Measurements from ENCODE around the gene EPN1. TPM values are rescaled to one million over a fixed set of nuclear protein-coding genes. Genes with fewer than 3 reads are reported as not detected.

EPN1 gene
- total and polyA plus RNA-seq, 2 of the 8 experiments (the other 6 are each of a cell fraction or from before 2014, with no cell fraction given), result 49.6 to 200 TPM

GRCh38 chr19:55648585-55649267, 26.3 kb upstream of the EPN1 start:
- FAIRE-seq (no peak), DNase-seq (ENCODE audit: low read depth in 1 of 2, low spot score in 2 of 2) (no peak)
- no peak overlapping the region for H2AFZ ChIP-seq (ENCODE audit: low read length)
- H4K20me1 ChIP-seq (replicated peaks in 1 of 2; ENCODE audit: control insufficient read depth in 1 of 2, insufficient read depth in 2 of 2, low read length in 2 of 2), result peaks cover 0 to 4% of the 10 kb centered on the region in 2 experiments
- CTCF ChIA-PET (ENCODE audit: partially characterized antibody), result interaction anchor here (0.6 to 6.9 kb wide), 4 partner anchors 11 to 26 kb away, joined by 3 to 56 read pairs (median 18); no protein-coding TSS in a partner anchor
- TF ChIP-seq SUZ12 (IDR thresholded peaks at IDR 0.05; ENCODE audit: low read length) (peak; percentile 13; the same call in 1 of the 2 replicates), FOSL1 (IDR thresholded peaks at IDR 0.05; ENCODE audit: insufficient read depth, low read depth, low read length) (no peak)
- peaks cover 12% of the 10 kb centered on the region for H3K79me1 ChIP-seq (ENCODE audit: low read depth, low read length)
- no peak overlapping the region for H2BK120ac ChIP-seq (replicated peaks; ENCODE audit: low read depth, low read length)
- H3K4ac ChIP-seq (replicated peaks; ENCODE audit: insufficient read length, low read depth, low read length), result no peak overlapping the region
- H3K4me2 ChIP-seq (ENCODE audit: insufficient read depth in 1 of 2, low read depth in 2 of 2, low read length in 2 of 2), result peak overlapping the region; percentile 78 to 81
- H4K91ac ChIP-seq (replicated peaks; ENCODE audit: insufficient read length, low read length), result peak overlapping the region; percentile 54
- H3K56ac ChIP-seq (replicated peaks; ENCODE audit: insufficient read length, low read depth, low read length), result no peak overlapping the region
- H2AK5ac ChIP-seq (ENCODE audit: low read depth, low read length), result no peak overlapping the region
- peak overlapping the region in 1 of 4 experiments; percentile 38; a peak in 1 of 7 replicates for H3K9ac ChIP-seq (replicated peaks in 1 of 4; ENCODE audit: extremely low read depth in 1 of 4, low read depth in 3 of 4, low read length in 3 of 4)
- no peaks in the 10 kb centered on the region for H3K9me3 ChIP-seq (ENCODE audit: insufficient read depth in 2 of 2, low read depth in 1 of 2, low read length in 1 of 2)
- no peak overlapping the region for H3K14ac ChIP-seq (ENCODE audit: insufficient read length)
- H2BK15ac ChIP-seq (ENCODE audit: low read length), result no peak overlapping the region
- no peak overlapping the region for H3K23ac ChIP-seq (ENCODE audit: insufficient read length)
- peak overlapping the region; percentile 15 for H4K5ac ChIP-seq (ENCODE audit: insufficient read length, low read depth, low read length)
- H2BK12ac ChIP-seq (ENCODE audit: low read depth, low read length), result no peak overlapping the region
- peaks cover 14% of the 10 kb centered on the region for H3K23me2 ChIP-seq (ENCODE audit: low read depth, low read length)
- H3K4me3 ChIP-seq (ENCODE audit: extremely low read depth in 1 of 4, insufficient read depth in 2 of 4, low read depth in 3 of 4, low read length in 4 of 4), result peak overlapping the region; percentile 72 to 85 (median 78)
- peaks cover 0 to 15% (median 7%) of the 10 kb centered on the region in 4 experiments; a peak in 6 of 7 replicates for H3K4me1 ChIP-seq (replicated peaks in 1 of 4; ENCODE audit: control insufficient read depth in 3 of 4, insufficient read depth in 4 of 4, low read length in 3 of 4)
- H3K27me3 ChIP-seq (replicated peaks in 1 of 4; ENCODE audit: control insufficient read depth in 3 of 4, extremely low read depth in 1 of 4, insufficient read depth in 3 of 4, low read length in 3 of 4), result no peaks in the 10 kb centered on the region
- peak overlapping the region; percentile 83; the same call in 1 of the 2 replicates for H2BK5ac ChIP-seq (ENCODE audit: low read depth, low read length)
- H3K36me3 ChIP-seq (ENCODE audit: control insufficient read depth in 2 of 4, insufficient read depth in 4 of 4, low read length in 3 of 4), result peaks cover 7 to 13% (median 11%) of the 10 kb centered on the region in 4 experiments
- WGBS, 2 experiments (ENCODE audit: extremely low coverage in 1 of 2, insufficient coverage in 1 of 2, insufficient read length in 1 of 2, insufficient replicate concordance in 2 of 2, low coverage in 1 of 2, low lambda C conversion rate in 2 of 2, missing lambda C conversion rate in 1 of 2), result 59% methylated on average over 21 of the region's 25 CpGs; no CpG with 5 or more reads in 1 of the 2 experiments
- H3K79me2 ChIP-seq (ENCODE audit: control insufficient read depth in 1 of 2, insufficient read depth in 2 of 2, low read length in 2 of 2), result peaks cover 4 to 20% of the 10 kb centered on the region in 2 experiments; a peak in 3 of 4 replicates
- no peak overlapping the region for H3K27ac ChIP-seq (ENCODE audit: low read depth, low read length)
- H3K18ac ChIP-seq (ENCODE audit: extremely low read depth, low read length), result no peak overlapping the region
- H4K8ac ChIP-seq (ENCODE audit: extremely low read depth, insufficient read depth, low read length), result 0 out of 2 replicates have a peak overlapping the region, but pooled peaks have one; percentile 14
- POLR2A ChIA-PET (ENCODE audit: partially characterized antibody), result interaction anchor here (0.7 to 9.2 kb wide), 9 partner anchors 8 to 241 kb away, joined by 3 to 96 read pairs (median 4); partner anchors contain the start of genes UBE2S, ZNF580 and ZNF865
- H2BK20ac ChIP-seq (ENCODE audit: low read length), result no peak overlapping the region

All from H1 (cell line).